ENCODE results near the gene INPP5B. TPM values are rescaled to one million over a fixed set of nuclear protein-coding genes. Genes with fewer than 3 reads are reported as not detected.

Gene INPP5B
- total and polyA plus RNA-seq, 2 of the 13 experiments (the other 11 are each of a cell fraction or from before 2014, with no cell fraction given), result 9.0 to 9.8 TPM

GRCh38 chr1:37859507-37860345, 87.1 kb downstream of the INPP5B start, which contains the start of gene MTF1 (continued):
- TF ChIP-seq PRDM4 (CRISPR knock-in tag; IDR thresholded peaks at IDR 0.05; ENCODE audit: borderline replicate concordance) (no peak), ZBTB38 (CRISPR knock-in tag; IDR thresholded peaks at IDR 0.05) (no peak; the same call in 1 of the 2 replicates), E2F1 (CRISPR knock-in tag; IDR thresholded peaks at IDR 0.05) (no peak; the same call in 1 of the 2 replicates), ZNF768 (CRISPR knock-in tag; IDR thresholded peaks at IDR 0.05) (0 out of 2 replicates have a peak, but pooled peaks have one; percentile 13), ZNF24 (IDR thresholded peaks at IDR 0.05) (no peak), ZNF792 (CRISPR knock-in tag; IDR thresholded peaks at IDR 0.05) (0 out of 2 replicates have a peak, but pooled peaks have one; percentile 23), ZNF598 (CRISPR knock-in tag; IDR thresholded peaks at IDR 0.05; ENCODE audit: borderline replicate concordance) (0 out of 2 replicates have a peak, but pooled peaks have one; percentile 29), DRAP1 (CRISPR knock-in tag; IDR thresholded peaks at IDR 0.05) (peak; percentile 73; the same call in 1 of the 2 replicates), ZNF160 (CRISPR knock-in tag; IDR thresholded peaks at IDR 0.05) (no peak), KAT7 (CRISPR knock-in tag; IDR thresholded peaks at IDR 0.05; ENCODE audit: borderline replicate concordance) (no peak), ELF3 (CRISPR knock-in tag; IDR thresholded peaks at IDR 0.05) (peak; percentile 42; the same call in 1 of the 2 replicates), HOXA5 (CRISPR knock-in tag; IDR thresholded peaks at IDR 0.05) (no peak), MXD4 (CRISPR knock-in tag; IDR thresholded peaks at IDR 0.05) (peak; percentile 91), KLF12 (CRISPR knock-in tag; IDR thresholded peaks at IDR 0.05; ENCODE audit: borderline replicate concordance) (no peak), HBP1 (CRISPR knock-in tag; IDR thresholded peaks at IDR 0.05; ENCODE audit: low read depth) (peak; percentile 35; the same call in 1 of the 2 replicates), TCF7L2 (IDR thresholded peaks at IDR 0.05; ENCODE audit: low read depth, low read length) (no peak), MAZ (IDR thresholded peaks at IDR 0.05; ENCODE audit: borderline replicate concordance, low read depth, low read length) (peak; percentile 99), MAZ (CRISPR knock-in tag; IDR thresholded peaks at IDR 0.05; ENCODE audit: low read depth) (peak; percentile 81; the same call in 1 of the 2 replicates)
- TF ChIP-seq, protein P1, sequence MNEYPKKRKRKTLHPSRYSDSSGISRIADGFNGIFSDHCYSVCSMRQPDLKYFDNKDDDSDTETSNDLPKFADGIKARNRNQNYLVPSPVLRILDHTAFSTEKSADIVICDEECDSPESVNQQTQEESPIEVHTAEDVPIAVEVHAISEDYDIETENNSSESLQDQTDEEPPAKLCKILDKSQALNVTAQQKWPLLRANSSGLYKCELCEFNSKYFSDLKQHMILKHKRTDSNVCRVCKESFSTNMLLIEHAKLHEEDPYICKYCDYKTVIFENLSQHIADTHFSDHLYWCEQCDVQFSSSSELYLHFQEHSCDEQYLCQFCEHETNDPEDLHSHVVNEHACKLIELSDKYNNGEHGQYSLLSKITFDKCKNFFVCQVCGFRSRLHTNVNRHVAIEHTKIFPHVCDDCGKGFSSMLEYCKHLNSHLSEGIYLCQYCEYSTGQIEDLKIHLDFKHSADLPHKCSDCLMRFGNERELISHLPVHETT (CRISPR knock-in tag; conservative IDR thresholded peaks at IDR 0.05), result 0 out of 2 replicates have a peak, but pooled peaks have one; percentile 19
- TF ChIP-seq, protein P2, sequence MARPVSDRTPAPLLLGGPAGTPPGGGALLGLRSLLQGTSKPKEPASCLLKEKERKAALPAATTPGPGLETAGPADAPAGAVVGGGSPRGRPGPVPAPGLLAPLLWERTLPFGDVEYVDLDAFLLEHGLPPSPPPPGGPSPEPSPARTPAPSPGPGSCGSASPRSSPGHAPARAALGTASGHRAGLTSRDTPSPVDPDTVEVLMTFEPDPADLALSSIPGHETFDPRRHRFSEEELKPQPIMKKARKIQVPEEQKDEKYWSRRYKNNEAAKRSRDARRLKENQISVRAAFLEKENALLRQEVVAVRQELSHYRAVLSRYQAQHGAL (CRISPR knock-in tag; IDR thresholded peaks at IDR 0.05; ENCODE audit: not compliant biosample characterization), result no peak
